ENCODE data around the gene FAM3B.

The FAM3B gene

GRCh38 chr21:41393876-41394465, 77.4 kb downstream of the FAM3B start:
- no peak for DNase-seq

DNA sequence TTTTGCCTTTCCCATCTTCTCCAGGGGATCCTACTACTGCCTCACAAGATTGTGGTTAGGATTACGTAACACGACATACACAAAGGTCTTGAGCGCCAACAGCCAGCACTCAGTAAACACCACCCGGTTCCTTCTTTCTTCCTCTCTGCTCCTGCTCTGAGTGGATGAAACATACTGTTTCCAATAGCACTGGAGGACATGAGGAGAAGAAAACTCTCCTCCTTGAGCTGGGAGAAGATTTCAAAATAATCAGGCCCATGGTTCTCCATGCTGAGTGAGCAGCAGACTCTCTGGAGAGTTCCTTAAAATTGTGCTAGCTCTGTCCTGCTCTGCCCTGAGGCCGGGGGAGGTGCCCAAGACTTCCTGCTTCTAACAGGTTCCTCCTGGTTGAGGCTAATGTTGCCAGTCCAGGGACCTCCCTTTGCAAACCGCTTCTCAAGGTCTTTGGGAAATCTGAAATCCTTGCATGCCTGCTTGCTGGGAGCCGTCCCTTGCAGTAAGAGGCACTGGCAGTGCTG, 80.0 kb downstream of the FAM3B start:
- DNase-seq, result peak in 5 of 51 donors; percentile 6 to 22 (median 9)

GRCh38 chr21:41397471-41397891, 80.9 kb downstream of the FAM3B start:
- no peak for DNase-seq

- DNase-seq, result no peak
Measured at GRCh38 chr21:41398251-41398650, 81.7 kb downstream of the FAM3B start.

DNA sequence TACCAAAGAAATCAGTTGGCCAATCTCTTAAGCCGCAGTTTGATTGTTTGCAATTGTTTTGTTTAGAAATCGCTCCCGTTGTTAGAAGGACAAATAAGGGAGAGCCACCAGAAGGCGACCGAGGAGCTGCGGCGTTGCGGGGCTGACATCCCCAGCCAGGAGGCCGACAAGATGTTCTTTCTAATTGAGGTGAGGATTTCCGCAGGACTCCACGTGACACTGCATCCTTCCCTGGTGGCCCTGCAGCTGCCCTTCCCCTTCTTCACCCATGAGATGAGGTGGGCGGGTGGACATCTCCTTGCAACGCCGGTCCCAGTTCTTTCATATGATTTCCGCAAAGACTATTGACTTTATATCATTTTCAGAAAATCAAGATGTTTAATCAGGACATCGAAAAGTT, 82.2 kb downstream of the FAM3B start:
- DNase-seq, result no peak

GRCh38 chr21:41399246-41399800, 82.7 kb downstream of the FAM3B start:
- no peak for DNase-seq

DNA sequence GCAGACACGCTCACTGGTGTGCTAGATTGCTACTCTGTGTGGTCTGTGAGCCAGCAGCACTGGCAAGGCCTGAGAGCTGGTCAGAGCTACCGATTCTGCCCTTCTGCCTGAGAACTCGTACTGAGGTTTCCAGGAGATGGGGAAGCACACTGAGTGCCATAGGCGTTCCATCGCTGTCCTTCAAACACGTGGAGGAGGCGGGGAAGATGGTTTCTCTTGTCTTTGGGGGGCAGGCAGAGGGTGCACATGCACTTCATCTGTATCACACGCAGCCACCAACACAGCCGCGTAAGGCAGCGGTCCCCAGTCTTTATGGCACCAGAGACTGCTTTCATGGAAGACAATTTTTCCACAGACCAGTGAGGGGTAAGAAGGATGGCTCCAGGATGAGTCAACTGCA, 85.6 kb downstream of the FAM3B start:
- DNase-seq, result no peak

- no peak for DNase-seq
Measured at GRCh38 chr21:41402796-41403195, 86.2 kb downstream of the FAM3B start.

DNA sequence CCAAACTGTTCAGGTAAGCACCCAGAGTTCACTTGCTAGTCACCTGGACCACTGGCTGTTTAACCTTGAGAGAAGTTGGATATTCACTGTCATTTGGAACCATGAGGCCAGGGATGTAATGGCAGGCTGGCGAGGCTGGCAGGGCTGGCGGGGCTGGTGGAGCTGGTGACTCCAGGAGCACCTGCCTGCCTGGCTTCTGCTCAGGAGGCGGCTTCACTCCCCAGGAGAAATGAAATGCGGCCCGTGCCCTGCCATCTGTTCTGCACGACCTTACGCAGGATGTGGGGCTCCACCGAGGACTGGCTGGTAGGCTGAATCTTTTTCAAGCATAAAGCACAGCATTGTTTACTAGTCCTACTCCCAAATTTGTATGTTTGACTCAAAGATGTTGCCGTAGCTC, 86.7 kb downstream of the FAM3B start:
- no peak for DNase-seq

DNA sequence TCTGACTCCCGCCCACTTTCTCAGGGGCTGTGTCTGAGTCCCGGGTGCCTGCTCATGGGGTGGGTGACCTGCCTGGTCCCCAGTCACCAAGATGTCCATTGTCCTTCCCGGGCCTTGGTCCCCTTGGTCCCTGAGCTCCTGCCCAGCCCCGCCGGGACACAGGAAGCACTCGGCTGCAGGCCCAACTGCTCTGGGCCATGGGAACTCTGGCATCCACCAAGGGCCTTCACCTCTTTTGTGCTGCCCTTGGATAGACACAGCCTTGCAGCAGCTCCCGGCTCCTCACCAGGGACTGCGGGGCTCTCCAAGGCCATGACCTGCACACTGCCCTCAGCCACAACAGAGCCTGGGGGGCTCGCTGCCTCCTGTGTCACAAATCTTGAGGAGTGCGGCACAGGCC, 87.4 kb downstream of the FAM3B start:
- no peak for DNase-seq

- DNase-seq, result no peak
Measured at GRCh38 chr21:41405321-41405720, 88.7 kb downstream of the FAM3B start.

- DNase-seq, result no peak
Measured at GRCh38 chr21:41406340-41406739, 89.7 kb downstream of the FAM3B start.
